ENCODE measurements around the gene CHD3. TPM values are rescaled to one million over a fixed set of nuclear protein-coding genes. Genes with fewer than 3 reads are reported as not detected.

The CHD3 gene
- total and polyA plus RNA-seq, 2 of the 13 experiments (the other 11 are each of a cell fraction or from before 2014, with no cell fraction given) = 2.7 to 3.7 TPM

GRCh38 chr17:7843536-7844291 is 44.9 kb upstream of the CHD3 start (continued):
- TF ChIP-seq ZNF598 (CRISPR knock-in tag; IDR thresholded peaks at IDR 0.05; ENCODE audit: borderline replicate concordance) = no peak
- TF ChIP-seq FOXP1 (IDR thresholded peaks at IDR 0.05) = no peak
- TF ChIP-seq FOXP1 (CRISPR knock-in tag; IDR thresholded peaks at IDR 0.05) = no peak
- no peak for TF ChIP-seq ZNF567 (CRISPR knock-in tag; IDR thresholded peaks at IDR 0.05; ENCODE audit: borderline replicate concordance)
- TF ChIP-seq, protein P1, sequence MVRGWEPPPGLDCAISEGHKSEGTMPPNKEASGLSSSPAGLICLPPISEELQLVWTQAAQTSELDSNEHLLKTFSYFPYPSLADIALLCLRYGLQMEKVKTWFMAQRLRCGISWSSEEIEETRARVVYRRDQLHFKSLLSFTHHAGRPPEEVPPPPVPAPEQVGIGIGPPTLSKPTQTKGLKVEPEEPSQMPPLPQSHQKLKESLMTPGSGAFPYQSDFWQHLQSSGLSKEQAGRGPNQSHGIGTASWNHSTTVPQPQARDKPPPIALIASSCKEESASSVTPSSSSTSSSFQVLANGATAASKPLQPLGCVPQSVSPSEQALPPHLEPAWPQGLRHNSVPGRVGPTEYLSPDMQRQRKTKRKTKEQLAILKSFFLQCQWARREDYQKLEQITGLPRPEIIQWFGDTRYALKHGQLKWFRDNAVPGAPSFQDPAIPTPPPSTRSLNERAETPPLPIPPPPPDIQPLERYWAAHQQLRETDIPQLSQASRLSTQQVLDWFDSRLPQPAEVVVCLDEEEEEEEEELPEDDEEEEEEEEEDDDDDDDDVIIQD (CRISPR knock-in tag; IDR thresholded peaks at IDR 0.05; ENCODE audit: low read depth) = no peak
- TF ChIP-seq ETV5 (CRISPR knock-in tag; IDR thresholded peaks at IDR 0.05; ENCODE audit: borderline replicate concordance) = 0 out of 2 replicates have a peak, but pooled peaks have one; percentile 33
- TF ChIP-seq ZNF660 (CRISPR knock-in tag; IDR thresholded peaks at IDR 0.05; ENCODE audit: borderline replicate concordance, low read depth) = no peak
- TF ChIP-seq ATF2 (CRISPR knock-in tag; IDR thresholded peaks at IDR 0.05) = peak; percentile 58; the same call in 1 of the 2 replicates
- TF ChIP-seq SKIL (CRISPR knock-in tag; IDR thresholded peaks at IDR 0.05; ENCODE audit: borderline replicate concordance) = 0 out of 2 replicates have a peak, but pooled peaks have one; percentile 24
- peak; percentile 67 for TF ChIP-seq TAF15 (IDR thresholded peaks at IDR 0.05; ENCODE audit: low read depth, low read length, poor library complexity, severe bottlenecking)
- no peak for TF ChIP-seq NFE2L1 (CRISPR knock-in tag; IDR thresholded peaks at IDR 0.05; ENCODE audit: borderline replicate concordance)
- TF ChIP-seq PRDM15 (CRISPR knock-in tag; IDR thresholded peaks at IDR 0.05) = peak; percentile 88
- TF ChIP-seq ZNF619 (CRISPR knock-in tag; IDR thresholded peaks at IDR 0.05) = no peak
- TF ChIP-seq RFXANK (CRISPR knock-in tag; IDR thresholded peaks at IDR 0.05) = no peak
- TF ChIP-seq SATB2 (CRISPR knock-in tag; IDR thresholded peaks at IDR 0.05) = no peak
- no peak for TF ChIP-seq NFE2L2 (IDR thresholded peaks at IDR 0.05; ENCODE audit: low read length)
- peak; percentile 29; the same call in 1 of the 2 replicates for TF ChIP-seq BCL6 (CRISPR knock-in tag; IDR thresholded peaks at IDR 0.05)
- peak; percentile 89 for TF ChIP-seq HDAC1 (CRISPR knock-in tag; IDR thresholded peaks at IDR 0.05)
